ENCODE results near the gene RNF31. TPM values are rescaled to one million over a fixed set of nuclear protein-coding genes. Genes with fewer than 3 reads are reported as not detected.

RNF31 gene
- 10 to 100 TPM; 33.7 to 83.0 (median 48.9) TPM for polyA plus RNA-seq
- long read RNA-seq, donor 1: 0 reads
- long read RNA-seq, donor 2, partial matches to known transcripts: 0 of 2 reads
- long read RNA-seq, donor 2, other reads (novel, unspliced or antisense): 0 of 2 reads
- long read RNA-seq, donor 3, partial matches to known transcripts: 0 of 2 reads
- long read RNA-seq, donor 3, other reads (novel, unspliced or antisense): 0 of 2 reads
- long read RNA-seq, donor 4, partial matches to known transcripts: 0 of 1 reads
- long read RNA-seq, donor 4, other reads (novel, unspliced or antisense): 0 of 1 reads
- long read RNA-seq, donor 5, partial matches to known transcripts: 0 of 2 reads
- long read RNA-seq, donor 5, other reads (novel, unspliced or antisense): 0 of 2 reads
- long read RNA-seq, donor 6, partial matches to known transcripts: 0 of 5 reads
- long read RNA-seq, donor 6, other reads (novel, unspliced or antisense): 0 of 5 reads
- long read RNA-seq, donor 7: 0 reads
- long read RNA-seq, donor 8: 0 reads
- long read RNA-seq, donor 9, partial matches to known transcripts: 0 of 1 reads
- long read RNA-seq, donor 9, other reads (novel, unspliced or antisense): 0 of 1 reads
- long read RNA-seq, donor 10, partial matches to known transcripts: 0 of 7 reads
- long read RNA-seq, donor 10, other reads (novel, unspliced or antisense): 0 of 7 reads

GRCh38 chr14:24146978-24147760 lies at the start of gene RNF31:
Gene RNF31, plus strand, starts transcription at chr14:24147498. Its CDS starts 201 bp downstream, at chr14:24147699.
- H3K27ac ChIP-seq (ENCODE audit: low read depth in 1 of 3, low read length in 2 of 3): peak within 1 kb of the TSS; percentile 89 to 95 (median 90)
- WGBS, 3 donors: 0 to 1% (median 1%) methylated on average over 43 to 57 of the region's 57 CpGs
- no peaks in the 10 kb centered on the region for H3K27me3 ChIP-seq (ENCODE audit: control insufficient read depth in 3 of 3, insufficient read depth in 3 of 3, low read length in 3 of 3)
- H3K9me3 ChIP-seq (ENCODE audit: control insufficient read depth in 2 of 2, insufficient read depth in 1 of 2, low read depth in 1 of 2, low read length in 1 of 2): no peaks in the 10 kb centered on the region
- DNase-seq: peak; percentile 99
- peak within 1 kb of the TSS; percentile 73 to 94 (median 84) for H3K4me3 ChIP-seq (ENCODE audit: low read depth in 1 of 3, low read length in 3 of 3)
- FAIRE-seq: no peak
- H3K36me3 ChIP-seq (ENCODE audit: control insufficient read depth in 3 of 3, insufficient read depth in 2 of 3, low read depth in 1 of 3, low read length in 3 of 3): peaks cover 5 to 42% (median 15%) of the 10 kb centered on the region in 3 donors
- peaks cover 8 to 42% (median 16%) of the 10 kb centered on the region in 3 donors for H3K4me1 ChIP-seq (ENCODE audit: control insufficient read depth in 3 of 3, insufficient read depth in 2 of 3, low read depth in 1 of 3, low read length in 2 of 3)

- peaks cover 9 to 81% (median 26%) of the 10 kb centered on the region in 3 donors for H3K36me3 ChIP-seq (ENCODE audit: control insufficient read depth in 3 of 3, insufficient read depth in 2 of 3, low read depth in 1 of 3, low read length in 3 of 3)
- 89 to 95% (median 91%) methylated on average over 16 of the region's 16 CpGs for whole genome bisulfite sequencing, 3 donors
- H3K4me1 ChIP-seq (ENCODE audit: control insufficient read depth in 3 of 3, insufficient read depth in 2 of 3, low read depth in 1 of 3, low read length in 2 of 3): peaks cover 2 to 35% (median 5%) of the 10 kb centered on the region in 3 donors
- DNase-seq (no peak), FAIRE-seq (no peak)
- H3K27ac ChIP-seq (ENCODE audit: low read depth in 1 of 3, low read length in 2 of 3): no peak overlapping the region
- H3K9me3 ChIP-seq (ENCODE audit: control insufficient read depth in 2 of 2, insufficient read depth in 1 of 2, low read depth in 1 of 2, low read length in 1 of 2): no peaks in the 10 kb centered on the region
- H3K4me3 ChIP-seq (ENCODE audit: low read depth in 1 of 3, low read length in 3 of 3): no peak overlapping the region
- no peaks in the 10 kb centered on the region for H3K27me3 ChIP-seq (ENCODE audit: control insufficient read depth in 3 of 3, insufficient read depth in 3 of 3, low read length in 3 of 3)
These were observed 48.9 kb upstream of the RNF31 start for GRCh38 chr14:24098229-24098926.

- no peaks in the 10 kb centered on the region for H3K27me3 ChIP-seq (ENCODE audit: control insufficient read depth in 3 of 3, insufficient read depth in 3 of 3, low read length in 3 of 3)
- H3K9me3 ChIP-seq (ENCODE audit: control insufficient read depth in 2 of 2, insufficient read depth in 1 of 2, low read depth in 1 of 2, low read length in 1 of 2): no peaks in the 10 kb centered on the region
- H3K36me3 ChIP-seq (ENCODE audit: control insufficient read depth in 3 of 3, insufficient read depth in 2 of 3, low read depth in 1 of 3, low read length in 3 of 3): peaks cover 9 to 87% (median 27%) of the 10 kb centered on the region in 3 donors
- 41 to 78% (median 51%) methylated on average over 16 to 17 of the region's 17 CpGs for WGBS, 3 donors
- H3K4me3 ChIP-seq (ENCODE audit: low read depth in 1 of 3, low read length in 3 of 3): no peak overlapping the region
- FAIRE-seq (no peak), DNase-seq (peak in 1 of 2 donors; percentile 56)
- H3K27ac ChIP-seq (ENCODE audit: low read depth in 1 of 3, low read length in 2 of 3): peak overlapping the region in 1 of 3 donors; percentile 49
- H3K4me1 ChIP-seq (ENCODE audit: control insufficient read depth in 3 of 3, insufficient read depth in 2 of 3, low read depth in 1 of 3, low read length in 2 of 3): peaks cover 0 to 31% (median 2%) of the 10 kb centered on the region in 3 donors
These were observed 48.1 kb upstream of the RNF31 start for GRCh38 chr14:24098927-24099813.

- Histone ChIP-seq H3K27ac (ENCODE audit: low read depth in 1 of 3, low read length in 2 of 3) (no peak overlapping the region), H3K9me3 (ENCODE audit: control insufficient read depth in 2 of 2, insufficient read depth in 1 of 2, low read depth in 1 of 2, low read length in 1 of 2) (peaks cover 0 to 3% of the 10 kb centered on the region in 2 donors), H3K36me3 (ENCODE audit: control insufficient read depth in 3 of 3, insufficient read depth in 2 of 3, low read depth in 1 of 3, low read length in 3 of 3) (peaks cover 9 to 91% (median 27%) of the 10 kb centered on the region in 3 donors), H3K4me1 (ENCODE audit: control insufficient read depth in 3 of 3, insufficient read depth in 2 of 3, low read depth in 1 of 3, low read length in 2 of 3) (peaks cover 0 to 26% (median 2%) of the 10 kb centered on the region in 3 donors), H3K27me3 (ENCODE audit: control insufficient read depth in 3 of 3, insufficient read depth in 3 of 3, low read length in 3 of 3) (no peaks in the 10 kb centered on the region), H3K4me3 (ENCODE audit: low read depth in 1 of 3, low read length in 3 of 3) (no peak overlapping the region)
- DNase-seq (no peak), FAIRE-seq (no peak)
- 61 to 82% (median 63%) methylated on average over 4 of the region's 4 CpGs for WGBS, 3 donors
These were observed 46.9 kb upstream of the RNF31 start for GRCh38 chr14:24100197-24100981.

- DNase-seq: no peak
- Histone ChIP-seq H3K4me1 (ENCODE audit: control insufficient read depth in 3 of 3, insufficient read depth in 2 of 3, low read depth in 1 of 3, low read length in 2 of 3) (peaks cover 0 to 21% (median 2%) of the 10 kb centered on the region in 3 donors), H3K36me3 (ENCODE audit: control insufficient read depth in 3 of 3, insufficient read depth in 2 of 3, low read depth in 1 of 3, low read length in 3 of 3) (peaks cover 9 to 87% (median 27%) of the 10 kb centered on the region in 3 donors), H3K9me3 (ENCODE audit: control insufficient read depth in 2 of 2, insufficient read depth in 1 of 2, low read depth in 1 of 2, low read length in 1 of 2) (peaks cover 0 to 3% of the 10 kb centered on the region in 2 donors), H3K27ac (ENCODE audit: low read depth in 1 of 3, low read length in 2 of 3) (no peak overlapping the region), H3K4me3 (ENCODE audit: low read depth in 1 of 3, low read length in 3 of 3) (no peak overlapping the region), H3K27me3 (ENCODE audit: control insufficient read depth in 3 of 3, insufficient read depth in 3 of 3, low read length in 3 of 3) (no peaks in the 10 kb centered on the region)
- FAIRE-seq: no peak
- WGBS, 3 donors: 83 to 94% (median 88%) methylated on average over 3 of the region's 3 CpGs
These were observed 46.3 kb upstream of the RNF31 start for GRCh38 chr14:24100982-24101494.

- Histone ChIP-seq H3K9me3 (ENCODE audit: control insufficient read depth in 2 of 2, insufficient read depth in 1 of 2, low read depth in 1 of 2, low read length in 1 of 2) (peaks cover 0 to 3% of the 10 kb centered on the region in 2 donors), H3K36me3 (ENCODE audit: control insufficient read depth in 3 of 3, insufficient read depth in 2 of 3, low read depth in 1 of 3, low read length in 3 of 3) (peaks cover 9 to 72% (median 23%) of the 10 kb centered on the region in 3 donors), H3K4me3 (ENCODE audit: low read depth in 1 of 3, low read length in 3 of 3) (no peak overlapping the region), H3K27ac (ENCODE audit: low read depth in 1 of 3, low read length in 2 of 3) (no peak overlapping the region), H3K27me3 (ENCODE audit: control insufficient read depth in 3 of 3, insufficient read depth in 3 of 3, low read length in 3 of 3) (no peaks in the 10 kb centered on the region), H3K4me1 (ENCODE audit: control insufficient read depth in 3 of 3, insufficient read depth in 2 of 3, low read depth in 1 of 3, low read length in 2 of 3) (peaks cover 0 to 14% (median 2%) of the 10 kb centered on the region in 3 donors)
- WGBS, 3 donors: 92 to 97% (median 93%) methylated on average over 7 of the region's 7 CpGs
- FAIRE-seq (no peak), DNase-seq (no peak)
These were observed 44.8 kb upstream of the RNF31 start for GRCh38 chr14:24102357-24103048.

Measured in small intestine (tissue), 16 donors.